Mammary epithelial cell (primary cell): ENCODE data around the gene NEGR1.

Source experiments
- CTCF ChIP-seq, 2 donors: IDR thresholded peaks in 1 of 2; conservative IDR thresholded peaks in 1 of 2; 2 replicates each; pipeline ENCODE4 v1.5.1; 2011 to 2012; ENCODE audit warnings: inconsistent platforms in 2 of 2, low read length in 2 of 2, mild to moderate bottlenecking in 2 of 2, control low read depth in 1 of 2, low read depth in 1 of 2; ENCODE audit not compliant: insufficient read depth in 1 of 2; ENCODE audit errors: extremely low read depth in 1 of 2
- EZH2 ChIP-seq: IDR thresholded peaks from 2 replicates; pipeline ENCODE4 v1.6.1; 2012; ENCODE audit warnings: low read length, inconsistent platforms, borderline replicate concordance

- TF ChIP-seq CTCF (conservative IDR thresholded peaks at IDR 0.05 in 1 of 2, IDR thresholded peaks at IDR 0.05 in 1 of 2; ENCODE audit: extremely low read depth in 1 of 2, insufficient read depth in 1 of 2, low read depth in 1 of 2, low read length in 2 of 2): no peak
- TF ChIP-seq EZH2: no peak
Measured at GRCh38 chr1:71721532-71721931, 560.8 kb downstream of the NEGR1 start.
